Activated naive CD4-positive, alpha-beta T cell (primary cell): Measurements from ENCODE around the gene GALNT3.

ENCODE experiments used
- DNase-seq, 4 experiments: peaks; one replicate each; lab custom pipeline; 2025; lab: John Stamatoyannopoulos, UW

GALNT3 gene

GRCh38 chr2:165796129-165796528 is 2.1 kb upstream of the GALNT3 start:
- no peak for DNase-seq

GRCh38 chr2:165795011-165795410 is 964 bp upstream of the GALNT3 start:
- DNase-seq: no peak

- DNase-seq: peak in 2 of 4 experiments; percentile 8 to 10
Measured at GRCh38 chr2:165794536-165794928, 485 bp upstream of the GALNT3 start.

GRCh38 chr2:165793161-165793778 is 777 bp downstream of the GALNT3 start:
- no peak for DNase-seq

- DNase-seq: no peak
Measured at GRCh38 chr2:165792104-165792454, 2.0 kb downstream of the GALNT3 start.

GRCh38 chr2:165791421-165792103 is 2.5 kb downstream of the GALNT3 start:
- DNase-seq: no peak

GRCh38 chr2:165790466-165790865 is 3.6 kb downstream of the GALNT3 start:
- DNase-seq: no peak

GRCh38 chr2:165787334-165787733 is 6.7 kb downstream of the GALNT3 start:
- DNase-seq: no peak

- no peak for DNase-seq
Measured at GRCh38 chr2:165779706-165780105, 14.3 kb downstream of the GALNT3 start.

GRCh38 chr2:165778653-165779451 is 15.2 kb downstream of the GALNT3 start:
- DNase-seq: no peak

- no peak for DNase-seq
Measured at GRCh38 chr2:165778187-165778556, 15.9 kb downstream of the GALNT3 start.

GRCh38 chr2:165777522-165778186 is 16.4 kb downstream of the GALNT3 start:
- no peak for DNase-seq

- no peak for DNase-seq
Measured at GRCh38 chr2:165776796-165777195, 17.3 kb downstream of the GALNT3 start.

- no peak for DNase-seq
Measured at GRCh38 chr2:165776013-165776412, 18.0 kb downstream of the GALNT3 start.

- DNase-seq: no peak
Measured at GRCh38 chr2:165773684-165774083, 20.4 kb downstream of the GALNT3 start.

GRCh38 chr2:165772183-165772582 is 21.9 kb downstream of the GALNT3 start:
- DNase-seq: no peak

GRCh38 chr2:165766326-165766927 is 27.6 kb downstream of the GALNT3 start:
- no peak for DNase-seq

GRCh38 chr2:165762723-165763122 is 31.3 kb downstream of the GALNT3 start:
- no peak for DNase-seq

GRCh38 chr2:165757906-165758675 is 36.0 kb downstream of the GALNT3 start:
- no peak for DNase-seq

- no peak for DNase-seq
Measured at GRCh38 chr2:165746501-165746900, 47.5 kb downstream of the GALNT3 start.

- DNase-seq: no peak
Measured at GRCh38 chr2:165745916-165746315, 48.1 kb downstream of the GALNT3 start.
